Measurements from ENCODE around the gene NTNG1. TPM values are rescaled to one million over a fixed set of nuclear protein-coding genes. Genes with fewer than 3 reads are reported as not detected.

Gene NTNG1
- total and polyA plus RNA-seq, 2 of the 4 experiments (the other 2 are of a cell fraction), result 1.2 to 2.3 TPM

- dilution Hi-C loops (cut with HindIII; ENCODE audit: low sequenced_read_pairs, unreplicated experiment) (no loop called here), intact Hi-C loops (cut with micrococcal nuclease) (no loop called here), in situ Hi-C loops (cut with MboI; ENCODE audit: low sequenced_read_pairs) (no loop called here)
- H3K79me1 ChIP-seq (ENCODE audit: low read depth in 1 of 2, low read length in 2 of 2), result no peaks in the 10 kb centered on the region
- no peak overlapping the region for H4K5ac ChIP-seq (ENCODE audit: low read depth, low read length)
- no peak overlapping the region for H3K56ac ChIP-seq (ENCODE audit: extremely low read depth, insufficient read depth, low read length)
- H3K27me3 ChIP-seq (ENCODE audit: control insufficient read depth, insufficient read depth, low read length), result no peaks in the 10 kb centered on the region
- BruUV-seq (replicated peaks), result no TSS peak
- no peak overlapping the region for H3K4me2 ChIP-seq (ENCODE audit: low read depth, low read length)
- no peak overlapping the region for H2AFZ ChIP-seq (replicated peaks; ENCODE audit: low read length, poor library complexity)
- no peak overlapping the region for H4K91ac ChIP-seq (ENCODE audit: insufficient read depth, low read depth, low read length)
- H3K27ac ChIP-seq (ENCODE audit: insufficient read depth, low read length), result no peak overlapping the region
- H2AK5ac ChIP-seq (ENCODE audit: low read depth, low read length), result no peak overlapping the region
- no peaks in the 10 kb centered on the region for H3K4me1 ChIP-seq (ENCODE audit: control insufficient read depth, insufficient read depth, low read length)
- no peaks in the 10 kb centered on the region for H4K20me1 ChIP-seq (ENCODE audit: insufficient read depth, low read length)
- H3K4ac ChIP-seq (ENCODE audit: low read depth, low read length), result no peak overlapping the region
- WGBS, 2 experiments (ENCODE audit: extremely low coverage in 2 of 2, insufficient read length in 1 of 2), result no CpG with 5 or more reads among the region's 2 CpGs
- H3K9ac ChIP-seq (ENCODE audit: low read depth, low read length), result no peak overlapping the region
- no peaks in the 10 kb centered on the region for H3K9me3 ChIP-seq (ENCODE audit: control insufficient read depth, insufficient read depth, low read length)
- ChIA-PET POLR2A (ENCODE audit: unreplicated experiment) (no interaction called here), CTCF (no interaction called here)
- no peaks in the 10 kb centered on the region for H3K9me1 ChIP-seq (ENCODE audit: insufficient read depth, low read length)
- H3K18ac ChIP-seq (ENCODE audit: low read depth, low read length), result no peak overlapping the region
- no peak overlapping the region for H3K23ac ChIP-seq (ENCODE audit: low read depth, low read length)
- no peak overlapping the region for H2AK9ac ChIP-seq (replicated peaks; ENCODE audit: low read depth, low read length, poor library complexity)
- TF ChIP-seq RFX5 (IDR thresholded peaks at IDR 0.05; ENCODE audit: low read depth, low read length) (no peak), SMC3 (IDR thresholded peaks at IDR 0.05; ENCODE audit: low read depth, low read length) (no peak), ELK1 (IDR thresholded peaks at IDR 0.05; ENCODE audit: borderline replicate concordance, low read depth, low read length) (no peak), FOS (IDR thresholded peaks at IDR 0.05; ENCODE audit: low read depth, low read length) (no peak), RCOR1 (IDR thresholded peaks at IDR 0.05; ENCODE audit: insufficient replicate concordance, low read length) (no peak), RAD21 (IDR thresholded peaks at IDR 0.05; ENCODE audit: low read length) (no peak), CEBPB (IDR thresholded peaks at IDR 0.05; ENCODE audit: low read depth, low read length) (no peak), NFE2L2 (IDR thresholded peaks at IDR 0.05; ENCODE audit: low read depth, low read length) (no peak), CHD1 (IDR thresholded peaks at IDR 0.05; ENCODE audit: low read depth, low read length) (no peak), MAZ (IDR thresholded peaks at IDR 0.05; ENCODE audit: borderline replicate concordance, low read depth, low read length) (no peak), MXI1 (IDR thresholded peaks at IDR 0.05; ENCODE audit: borderline replicate concordance, low read depth, low read length) (no peak), BHLHE40 (IDR thresholded peaks at IDR 0.05; ENCODE audit: low read depth, low read length) (no peak), USF2 (IDR thresholded peaks at IDR 0.05; ENCODE audit: low read depth, low read length) (no peak), POLR2A (IDR thresholded peaks at IDR 0.05; ENCODE audit: low read depth, low read length) (no peak), MAFK (IDR thresholded peaks at IDR 0.05; ENCODE audit: low read depth, low read length) (no peak)
- TF ChIP-seq, protein P1, sequence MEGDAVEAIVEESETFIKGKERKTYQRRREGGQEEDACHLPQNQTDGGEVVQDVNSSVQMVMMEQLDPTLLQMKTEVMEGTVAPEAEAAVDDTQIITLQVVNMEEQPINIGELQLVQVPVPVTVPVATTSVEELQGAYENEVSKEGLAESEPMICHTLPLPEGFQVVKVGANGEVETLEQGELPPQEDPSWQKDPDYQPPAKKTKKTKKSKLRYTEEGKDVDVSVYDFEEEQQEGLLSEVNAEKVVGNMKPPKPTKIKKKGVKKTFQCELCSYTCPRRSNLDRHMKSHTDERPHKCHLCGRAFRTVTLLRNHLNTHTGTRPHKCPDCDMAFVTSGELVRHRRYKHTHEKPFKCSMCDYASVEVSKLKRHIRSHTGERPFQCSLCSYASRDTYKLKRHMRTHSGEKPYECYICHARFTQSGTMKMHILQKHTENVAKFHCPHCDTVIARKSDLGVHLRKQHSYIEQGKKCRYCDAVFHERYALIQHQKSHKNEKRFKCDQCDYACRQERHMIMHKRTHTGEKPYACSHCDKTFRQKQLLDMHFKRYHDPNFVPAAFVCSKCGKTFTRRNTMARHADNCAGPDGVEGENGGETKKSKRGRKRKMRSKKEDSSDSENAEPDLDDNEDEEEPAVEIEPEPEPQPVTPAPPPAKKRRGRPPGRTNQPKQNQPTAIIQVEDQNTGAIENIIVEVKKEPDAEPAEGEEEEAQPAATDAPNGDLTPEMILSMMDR (conservative IDR thresholded peaks at IDR 0.05; ENCODE audit: low read depth, low read length), result no peak
- H3K14ac ChIP-seq (replicated peaks; ENCODE audit: low read depth, low read length), result no peak overlapping the region
- no peak overlapping the region for H3K4me3 ChIP-seq (ENCODE audit: insufficient read depth, low read depth, low read length)
- H2BK120ac ChIP-seq (ENCODE audit: low read depth, low read length), result no peak overlapping the region
- no peak overlapping the region for H2BK15ac ChIP-seq (ENCODE audit: low read depth, low read length)
- DNase-seq, result no peak
- no peaks in the 10 kb centered on the region for H3K36me3 ChIP-seq (ENCODE audit: control insufficient read depth, insufficient read depth, low read length)
- no peak overlapping the region for H4K8ac ChIP-seq (ENCODE audit: low read depth in 2 of 2, low read length in 2 of 2)
- ATAC-seq (ENCODE audit: low read depth), result no peak
- no peak overlapping the region for H2BK20ac ChIP-seq (ENCODE audit: low read depth, low read length)
- H2BK5ac ChIP-seq (ENCODE audit: low read depth, low read length, poor library complexity, severe bottlenecking), result no peak overlapping the region
Observed at GRCh38 chr1:107252271-107252670, 111.4 kb downstream of the NTNG1 start.

Data from IMR-90 (cell line).